Measurements from ENCODE around the gene RPS10. TPM values are rescaled to one million over a fixed set of nuclear protein-coding genes. Genes with fewer than 3 reads are reported as not detected.

RPS10 gene
- total RNA-seq, 5 donors from 2014 or later (not counting 1 experiment from before 2014, with no cell fraction given): 2,352 to 2,733 (median 2,512) TPM

DNA sequence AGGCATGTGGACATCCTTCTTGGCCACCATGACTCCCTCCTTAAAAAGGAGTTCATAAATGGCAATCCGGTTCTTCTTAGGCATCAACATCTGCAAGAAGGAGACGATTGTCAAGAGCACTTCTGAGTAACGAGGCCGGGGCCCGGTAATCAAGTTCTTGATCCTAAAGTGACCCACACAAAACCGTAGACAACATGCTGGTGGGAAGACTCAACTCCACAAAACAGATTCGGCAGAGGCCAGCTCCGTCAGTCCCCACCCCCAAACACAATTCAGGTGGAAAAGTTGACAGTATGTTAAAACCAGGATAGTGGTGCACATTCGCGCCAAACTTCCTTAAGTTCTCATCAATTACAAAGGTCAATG, 754 bp downstream of the RPS10 start:
- H3K4me3 ChIP-seq (ENCODE audit: control insufficient read depth in 1 of 2, extremely low read depth in 1 of 2, low read length in 1 of 2): peak overlapping the region; percentile 91 to 97
- 0% methylated on average over 4 of the region's 10 CpGs for WGBS (ENCODE audit: insufficient coverage)
- Mint-ChIP-seq H3K27ac (peak overlapping the region; percentile 98), H3K9me3 (no peaks in the 10 kb centered on the region), H3K27me3 (no peaks in the 10 kb centered on the region), H3K4me1 (peaks cover 28 to 41% (median 38%) of the 10 kb centered on the region in 3 donors), H3K4me3 (peak overlapping the region; percentile 96 to 99 (median 98)), H3K36me3 (peaks cover 33% of the 10 kb centered on the region)
- ATAC-seq (replicated peaks in 1 of 4) (no peak), DNase-seq (peak in 3 of 35 experiments; percentile 4 to 40 (median 6))
- H3K27me3 ChIP-seq (replicated peaks in 1 of 2; ENCODE audit: control insufficient read depth in 2 of 2, extremely low read depth in 1 of 2, insufficient read depth in 2 of 2, low read length in 1 of 2): no peaks in the 10 kb centered on the region
- H3K27ac ChIP-seq (ENCODE audit: low read length): peak overlapping the region; percentile 84
- H3K36me3 ChIP-seq (ENCODE audit: control insufficient read depth in 2 of 2, extremely low read depth in 1 of 2, insufficient read depth in 1 of 2, low read length in 1 of 2): peaks cover 13 to 43% of the 10 kb centered on the region in 2 donors
- H3K4me1 ChIP-seq (ENCODE audit: control insufficient read depth in 1 of 2, extremely low read depth in 1 of 2, insufficient read depth in 2 of 2, low read length in 2 of 2): peaks cover 0 to 37% of the 10 kb centered on the region in 2 experiments
- ChIA-PET CTCF (interaction anchor here (0.8 to 2.2 kb wide), 3 partner anchors 10 to 175 kb away, joined by 3 to 10 read pairs (median 9); no protein-coding TSS in a partner anchor), POLR2A (interaction anchor here in 1 of 2 donors (0.7 kb wide), 1 partner anchor 520 kb away, joined by 6 read pairs; no protein-coding TSS in a partner anchor)
- H3K9me3 ChIP-seq: no peaks in the 10 kb centered on the region

DNA sequence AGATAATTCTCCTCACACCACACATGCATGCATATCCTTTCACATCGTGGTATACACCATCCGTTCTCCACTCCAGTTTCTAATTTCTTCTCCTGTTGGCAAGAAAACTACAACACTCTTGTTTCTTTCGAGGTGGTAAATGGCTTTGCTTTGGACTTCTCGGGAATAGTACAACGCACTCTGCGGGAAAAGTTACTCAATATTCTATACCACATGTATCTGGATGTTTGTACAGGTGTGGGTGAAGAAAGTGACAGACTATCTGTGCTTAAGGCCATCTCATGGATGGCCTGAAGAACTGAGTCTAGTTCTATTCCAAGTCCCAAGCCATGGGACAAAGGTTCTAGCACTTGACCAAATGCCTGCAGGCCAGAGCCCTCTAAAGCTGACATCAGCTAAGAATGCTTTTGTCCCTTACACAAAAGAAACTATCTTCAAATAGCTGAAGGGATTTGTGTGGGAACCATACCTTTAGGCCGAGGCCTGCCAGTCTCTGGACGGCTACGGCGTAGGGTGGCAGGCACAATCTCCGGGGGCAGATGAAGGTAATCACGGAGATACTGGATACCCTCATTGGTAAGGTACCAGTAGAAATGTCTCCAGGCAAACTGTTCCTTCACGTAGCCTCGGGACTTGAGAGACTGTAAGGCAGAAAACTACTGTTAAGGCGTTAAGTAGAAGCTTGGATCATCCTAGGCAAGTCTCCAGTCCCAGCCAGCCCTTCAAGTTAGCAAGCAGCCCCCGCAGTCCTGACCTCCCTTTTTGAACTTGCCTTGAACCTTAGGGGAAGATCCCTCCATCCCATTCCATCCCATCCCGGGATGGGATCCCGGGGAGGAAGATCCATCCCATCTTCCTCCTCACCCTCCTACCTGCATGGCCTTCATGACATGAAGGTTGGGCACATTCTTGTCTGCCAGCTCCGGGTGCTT, 1.4 kb downstream of the RPS10 start:
- 57% methylated on average over 11 of the region's 19 CpGs for WGBS (ENCODE audit: insufficient coverage)
- ChIA-PET CTCF (interaction anchor here (0.8 to 2.2 kb wide), 4 partner anchors 9 to 174 kb away, joined by 3 to 10 read pairs (median 10); no protein-coding TSS in a partner anchor), POLR2A (interaction anchor here (0.7 to 0.8 kb wide), 2 partner anchors 9 to 520 kb away, joined by 6 read pairs; no protein-coding TSS in a partner anchor)
- H3K4me1 Mint-ChIP-seq: peaks cover 28 to 41% (median 38%) of the 10 kb centered on the region in 3 donors
- H3K36me3 ChIP-seq (ENCODE audit: control insufficient read depth in 2 of 2, extremely low read depth in 1 of 2, insufficient read depth in 1 of 2, low read length in 1 of 2): peaks cover 13 to 50% of the 10 kb centered on the region in 2 donors
- no peaks in the 10 kb centered on the region for H3K9me3 ChIP-seq
- DNase-seq: no peak
- no peaks in the 10 kb centered on the region for H3K27me3 Mint-ChIP-seq
- H3K4me3 Mint-ChIP-seq: peak overlapping the region; percentile 96 to 99 (median 98)
- peaks cover 33% of the 10 kb centered on the region for H3K36me3 Mint-ChIP-seq
- peak overlapping the region; percentile 98 for H3K27ac Mint-ChIP-seq
- ATAC-seq (replicated peaks in 1 of 4): no peak
- no peaks in the 10 kb centered on the region for H3K27me3 ChIP-seq (replicated peaks in 1 of 2; ENCODE audit: control insufficient read depth in 2 of 2, extremely low read depth in 1 of 2, insufficient read depth in 2 of 2, low read length in 1 of 2)
- peak overlapping the region; percentile 84 for H3K27ac ChIP-seq (ENCODE audit: low read length)
- peak overlapping the region; percentile 91 to 97 for H3K4me3 ChIP-seq (ENCODE audit: control insufficient read depth in 1 of 2, extremely low read depth in 1 of 2, low read length in 1 of 2)
- H3K4me1 ChIP-seq (ENCODE audit: control insufficient read depth in 1 of 2, extremely low read depth in 1 of 2, insufficient read depth in 2 of 2, low read length in 2 of 2): peaks cover 0 to 37% of the 10 kb centered on the region in 2 experiments
- no peaks in the 10 kb centered on the region for H3K9me3 Mint-ChIP-seq

- DNase-seq (no peak), ATAC-seq (replicated peaks in 1 of 4) (no peak)
- Mint-ChIP-seq H3K27me3 (no peaks in the 10 kb centered on the region), H3K4me3 (peak overlapping the region in 2 of 3 donors; percentile 13 to 98), H3K27ac (peak overlapping the region in 1 of 2 donors; percentile 98), H3K36me3 (peaks cover 38% of the 10 kb centered on the region), H3K4me1 (peaks cover 28 to 41% (median 41%) of the 10 kb centered on the region in 3 donors), H3K9me3 (no peaks in the 10 kb centered on the region)
- Histone ChIP-seq H3K27ac (ENCODE audit: low read length) (no peak overlapping the region), H3K36me3 (ENCODE audit: control insufficient read depth in 2 of 2, extremely low read depth in 1 of 2, insufficient read depth in 1 of 2, low read length in 1 of 2) (peaks cover 13 to 61% of the 10 kb centered on the region in 2 donors), H3K4me1 (ENCODE audit: control insufficient read depth in 1 of 2, extremely low read depth in 1 of 2, insufficient read depth in 2 of 2, low read length in 2 of 2) (peaks cover 0 to 37% of the 10 kb centered on the region in 2 experiments), H3K4me3 (ENCODE audit: control insufficient read depth in 1 of 2, extremely low read depth in 1 of 2, low read length in 1 of 2) (no peak overlapping the region), H3K9me3 (no peaks in the 10 kb centered on the region), H3K27me3 (replicated peaks in 1 of 2; ENCODE audit: control insufficient read depth in 2 of 2, extremely low read depth in 1 of 2, insufficient read depth in 2 of 2, low read length in 1 of 2) (no peaks in the 10 kb centered on the region)
- no CpG with 5 or more reads among the region's 5 CpGs for WGBS (ENCODE audit: insufficient coverage)
- ChIA-PET CTCF (interaction anchor here in 1 of 2 donors (0.9 to 1.3 kb wide), 2 partner anchors 8 to 30 kb away, joined by 4 to 10 read pairs; no protein-coding TSS in a partner anchor), POLR2A (no interaction called here)
Observed at GRCh38 chr6:34423254-34423653, 2.6 kb downstream of the RPS10 start.

DNA sequence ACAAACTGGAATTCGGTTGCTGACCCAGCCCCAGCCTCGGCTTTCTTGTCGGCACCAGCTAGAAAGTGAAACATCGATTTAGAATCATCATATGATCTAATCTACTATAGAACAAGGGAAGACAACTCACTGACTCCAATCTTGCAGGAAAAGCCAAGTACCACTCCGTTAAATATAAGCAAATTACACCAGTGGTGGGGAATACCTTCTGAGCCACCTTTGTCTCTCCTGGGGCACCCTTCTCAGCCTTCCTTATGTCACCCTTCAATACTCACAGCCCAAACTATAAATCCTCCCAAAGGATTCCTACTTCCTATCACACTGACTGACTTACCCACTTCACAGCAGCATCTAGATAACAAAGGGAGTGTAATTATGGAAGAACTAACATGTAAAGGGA, 7.5 kb downstream of the RPS10 start:
- CTCF ChIA-PET: interaction anchor here in 1 of 2 donors (0.6 kb wide), 1 partner anchor 199 kb away, joined by 4 read pairs; no protein-coding TSS in a partner anchor

DNA sequence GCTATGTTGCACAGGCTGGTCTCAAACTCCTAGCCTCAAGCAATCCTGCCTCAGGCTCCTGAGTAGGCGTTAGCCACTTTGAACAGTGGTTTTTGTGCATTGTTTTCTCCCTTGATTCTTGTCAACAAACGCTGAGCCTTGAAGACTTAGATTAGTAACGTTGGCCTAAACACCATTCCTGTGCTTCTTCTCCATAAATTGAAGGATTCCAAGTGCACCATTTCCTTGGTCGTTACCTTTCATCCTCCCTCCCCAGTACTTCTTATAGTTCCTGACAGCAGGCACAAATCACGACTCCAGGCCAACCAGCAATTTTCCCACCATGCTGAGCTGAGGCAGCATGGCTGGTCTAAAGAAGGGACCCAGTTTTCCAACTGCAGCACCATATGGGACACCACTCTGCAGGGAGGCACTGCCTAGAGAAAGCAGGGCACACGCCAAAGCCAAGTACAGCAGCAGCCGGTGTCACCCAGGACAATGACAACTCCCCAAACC, 8.9 kb downstream of the RPS10 start:
- Histone ChIP-seq H3K9me3 (no peaks in the 10 kb centered on the region), H3K36me3 (ENCODE audit: control insufficient read depth in 2 of 2, extremely low read depth in 1 of 2, insufficient read depth in 1 of 2, low read length in 1 of 2) (peaks cover 9 to 64% of the 10 kb centered on the region in 2 donors), H3K4me3 (ENCODE audit: control insufficient read depth in 1 of 2, extremely low read depth in 1 of 2, low read length in 1 of 2) (no peak overlapping the region), H3K27ac (ENCODE audit: low read length) (no peak overlapping the region), H3K4me1 (ENCODE audit: control insufficient read depth in 1 of 2, extremely low read depth in 1 of 2, insufficient read depth in 2 of 2, low read length in 2 of 2) (no peaks in the 10 kb centered on the region), H3K27me3 (replicated peaks in 1 of 2; ENCODE audit: control insufficient read depth in 2 of 2, extremely low read depth in 1 of 2, insufficient read depth in 2 of 2, low read length in 1 of 2) (no peaks in the 10 kb centered on the region)
- WGBS (ENCODE audit: insufficient coverage): 87% methylated on average over 5 of the region's 7 CpGs
- no peaks in the 10 kb centered on the region for H3K9me3 Mint-ChIP-seq
- H3K27me3 Mint-ChIP-seq: no peaks in the 10 kb centered on the region
- peaks cover 6 to 15% (median 12%) of the 10 kb centered on the region in 3 donors for H3K4me1 Mint-ChIP-seq
- ATAC-seq (replicated peaks in 1 of 4): no peak
- DNase-seq: no peak
- CTCF ChIA-PET: interaction anchor here in 1 of 2 donors (0.6 kb wide), 1 partner anchor 253 kb away, joined by 3 read pairs; no protein-coding TSS in a partner anchor
- peaks cover 38% of the 10 kb centered on the region for H3K36me3 Mint-ChIP-seq
- POLR2A ChIA-PET: interaction anchor here in 1 of 2 donors (0.6 to 0.7 kb wide), 2 partner anchors 13 to 197 kb away, joined by 4 to 10 read pairs; no protein-coding TSS in a partner anchor
- H3K27ac Mint-ChIP-seq: no peak overlapping the region
- H3K4me3 Mint-ChIP-seq: no peak overlapping the region

More for the DNA sequence above, 7.5 kb downstream of the RPS10 start:
- POLR2A ChIA-PET: no interaction called here
- no peaks in the 10 kb centered on the region for H3K27me3 ChIP-seq (replicated peaks in 1 of 2; ENCODE audit: control insufficient read depth in 2 of 2, extremely low read depth in 1 of 2, insufficient read depth in 2 of 2, low read length in 1 of 2)
- H3K4me1 ChIP-seq (ENCODE audit: control insufficient read depth in 1 of 2, extremely low read depth in 1 of 2, insufficient read depth in 2 of 2, low read length in 2 of 2): peaks cover 0 to 10% of the 10 kb centered on the region in 2 experiments
- Mint-ChIP-seq H3K4me3 (no peak overlapping the region), H3K36me3 (peaks cover 43% of the 10 kb centered on the region), H3K4me1 (peaks cover 8 to 23% (median 20%) of the 10 kb centered on the region in 3 donors), H3K9me3 (no peaks in the 10 kb centered on the region), H3K27me3 (no peaks in the 10 kb centered on the region), H3K27ac (no peak overlapping the region)
- no peak overlapping the region for H3K4me3 ChIP-seq (ENCODE audit: control insufficient read depth in 1 of 2, extremely low read depth in 1 of 2, low read length in 1 of 2)
- ATAC-seq (replicated peaks in 1 of 4) (no peak), DNase-seq (no peak)
- 86% methylated on average over 4 of the region's 5 CpGs for whole genome bisulfite sequencing (ENCODE audit: insufficient coverage)
- no peak overlapping the region for H3K27ac ChIP-seq (ENCODE audit: low read length)
- no peaks in the 10 kb centered on the region for H3K9me3 ChIP-seq
- H3K36me3 ChIP-seq (ENCODE audit: control insufficient read depth in 2 of 2, extremely low read depth in 1 of 2, insufficient read depth in 1 of 2, low read length in 1 of 2): peaks cover 19 to 78% of the 10 kb centered on the region in 2 donors

All from T-cell (primary cell).